NB4 (cell line): Measurements from ENCODE around the gene RAD51C.
"Not testable (repeated sequence)": the region's sequence is repeated elsewhere in the genome, so short reads cannot be mapped to it uniquely, and the experiment has no call there.

Source experiments
- DNase-seq: peaks from one replicate; pipeline ENCODE4 v3.0.0; 2010; ENCODE audit warnings: low read depth
- H3K4me3 ChIP-seq: one replicate; pipeline ENCODE4 v1.5.1; 2011; ENCODE audit warnings: mild to moderate bottlenecking, low read depth, low read length, moderate library complexity
- CTCF ChIP-seq: IDR thresholded peaks from one replicate; pipeline ENCODE4 v1.5.1; 2012; ENCODE audit warnings: low read depth, low read length
- MAX ChIP-seq: IDR thresholded peaks from 2 replicates; pipeline ENCODE4 v1.6.1; 2011; ENCODE audit warnings: low read depth, low read length
- MYC ChIP-seq: IDR thresholded peaks from 2 replicates; pipeline ENCODE4 v1.6.1; 2011; ENCODE audit warnings: low read depth, low read length
- POLR2A ChIP-seq: IDR thresholded peaks from 2 replicates; pipeline ENCODE4 v1.6.1; 2011; ENCODE audit warnings: mild to moderate bottlenecking; ENCODE audit not compliant: insufficient read length; ENCODE audit errors: extremely low read depth

Gene RAD51C

GRCh38 chr17:58680038-58680369 lies 12.4 kb upstream of the RAD51C start:
- DNase-seq = peak; percentile 19
- H3K4me3 ChIP-seq = no peak overlapping the region
- no peak for TF ChIP-seq POLR2A
- TF ChIP-seq MAX = no peak
- no peak for TF ChIP-seq MYC
- no peak for TF ChIP-seq CTCF

- no peak for TF ChIP-seq POLR2A
- TF ChIP-seq MYC = no peak
- no peak for TF ChIP-seq MAX
- TF ChIP-seq CTCF = no peak
- DNase-seq = no peak
- no peak overlapping the region for H3K4me3 ChIP-seq
Measured at GRCh38 chr17:58684003-58684402, 8.4 kb upstream of the RAD51C start.

- not testable (repeated sequence) for DNase-seq, H3K4me3 ChIP-seq
Measured at GRCh38 chr17:58684462-58684861, 7.9 kb upstream of the RAD51C start.

- no peak for DNase-seq
- TF ChIP-seq MYC (no peak), MAX (no peak), CTCF (no peak), POLR2A (no peak)
- no peak overlapping the region for H3K4me3 ChIP-seq
Measured at GRCh38 chr17:58686980-58687379, 5.4 kb upstream of the RAD51C start.

- no peak for DNase-seq
- no peak overlapping the region for H3K4me3 ChIP-seq
- TF ChIP-seq MYC (no peak), CTCF (no peak), POLR2A (no peak), MAX (no peak)
Measured at GRCh38 chr17:58688521-58688920, 3.9 kb upstream of the RAD51C start.

- DNase-seq, H3K4me3 ChIP-seq: not testable (repeated sequence)
Measured at GRCh38 chr17:58690033-58690432, 2.4 kb upstream of the RAD51C start.

- TF ChIP-seq MYC (no peak), CTCF (no peak), POLR2A (no peak), MAX (no peak)
- peak; percentile 8 for DNase-seq
- H3K4me3 ChIP-seq = peak within 1 kb of the TSS; percentile 88
Measured at GRCh38 chr17:58691701-58692238, 632 bp upstream of the RAD51C start, which contains the start of gene TEX14. Gene TEX14 (minus strand): TSS chr17:58692045. CDS start chr17:58652001, 40,044 bp downstream.
